GM23338 (cell line): Measurements from ENCODE around the gene NTN1. TPM values are rescaled to one million over a fixed set of nuclear protein-coding genes. Genes with fewer than 3 reads are reported as not detected.

ENCODE experiments used
- ATAC-seq: fragments of 200-7000 bp; cut with Tn5 transposase; 3 replicates; pipeline ENCODE4 v1.9.1; 2020
- DNase-seq: peaks from one replicate; pipeline ENCODE4 v3.0.0-alpha.2; 2015; ENCODE audit warnings: low spot score
- H2AFZ ChIP-seq: fragments of 200-600 bp; sonication (generic); 2 replicates; pipeline ENCODE4 v1.8.0; 2016; ENCODE audit warnings: antibody characterized with exemption, mild to moderate bottlenecking, moderate library complexity
- H3F3A ChIP-seq: fragments of 200-600 bp; sonication (generic); replicated peaks from 2 replicates; pipeline ENCODE4 v1.8.0; 2017; ENCODE audit warnings: antibody characterized with exemption, mixed run types, low read depth
- H3K27ac ChIP-seq: fragments of 200-600 bp; sonication (generic); 2 replicates; pipeline ENCODE4 v1.6.1; 2016; ENCODE audit warnings: low read depth
- H3K27me3 ChIP-seq: fragments of 200-600 bp; sonication (generic); 2 replicates; pipeline ENCODE4 v1.8.0; 2016; ENCODE audit warnings: mild to moderate bottlenecking, mixed run types, moderate library complexity; ENCODE audit not compliant: insufficient read depth
- H3K36me3 ChIP-seq: fragments of 200-600 bp; sonication (generic); 2 replicates; pipeline ENCODE4 v1.8.0; 2016; ENCODE audit warnings: mild to moderate bottlenecking; ENCODE audit not compliant: insufficient read depth
- H3K4me1 ChIP-seq: fragments of 200-600 bp; sonication (generic); 2 replicates; pipeline ENCODE4 v1.8.0; 2016; ENCODE audit warnings: mild to moderate bottlenecking, moderate library complexity; ENCODE audit not compliant: insufficient read depth
- H3K4me2 ChIP-seq: fragments of 200-600 bp; sonication (generic); 2 replicates; pipeline ENCODE4 v1.7.1; 2017; ENCODE audit warnings: mixed run types
- H3K4me3 ChIP-seq: fragments of 200-600 bp; sonication (generic); 2 replicates; pipeline ENCODE4 v1.6.1; 2016; ENCODE audit warnings: mixed run types
- H3K79me2 ChIP-seq: fragments of 200-600 bp; sonication (generic); replicated peaks from 2 replicates; pipeline ENCODE4 v1.8.0; 2017; ENCODE audit warnings: mild to moderate bottlenecking; ENCODE audit not compliant: insufficient read depth
- H3K9me2 ChIP-seq: fragments of 200-600 bp; sonication (generic); 2 replicates; pipeline ENCODE4 v1.8.0; 2017; ENCODE audit not compliant: insufficient read depth
- H4K20me1 ChIP-seq: fragments of 200-600 bp; sonication (generic); replicated peaks from 2 replicates; pipeline ENCODE4 v1.8.0; 2017; ENCODE audit warnings: mild to moderate bottlenecking; ENCODE audit not compliant: insufficient read depth
- H3K27ac Mint-ChIP-seq: 2 replicates; pipeline ENCODE4 v1.8.0; 2020; ENCODE audit warnings: inconsistent platforms, mild to moderate bottlenecking, moderate library complexity, mixed read lengths
- H3K27me3 Mint-ChIP-seq: 3 replicates; pipeline ENCODE4 v1.8.0; 2022; ENCODE audit warnings: low read depth, mild to moderate bottlenecking, moderate library complexity, mixed read lengths, inconsistent platforms; ENCODE audit not compliant: insufficient read depth, poor library complexity
- H3K36me3 Mint-ChIP-seq: 3 replicates; pipeline ENCODE4 v1.8.0; 2021; ENCODE audit warnings: low read depth, mild to moderate bottlenecking, inconsistent platforms, moderate library complexity, mixed read lengths
- H3K4me1 Mint-ChIP-seq: 3 replicates; pipeline ENCODE4 v1.8.0; 2020; ENCODE audit warnings: mild to moderate bottlenecking, inconsistent platforms, mixed read lengths
- H3K4me3 Mint-ChIP-seq: 3 replicates; pipeline ENCODE4 v1.8.0; 2021; ENCODE audit warnings: moderate library complexity, mild to moderate bottlenecking, inconsistent platforms, mixed read lengths
- H3K9me3 Mint-ChIP-seq: 3 replicates; pipeline ENCODE4 v1.8.0; 2020; ENCODE audit warnings: moderate library complexity, mild to moderate bottlenecking, inconsistent platforms, mixed read lengths
- CREB1 ChIP-seq: fragments of 250-450 bp; sonication (Bioruptor Pico); IDR thresholded peaks from 2 replicates; pipeline ENCODE4 v1.5.0; 2020; ENCODE audit warnings: low read depth, mild to moderate bottlenecking, moderate library complexity
- CTCF ChIP-seq, 2 experiments: fragments of 200-600 bp in 1 of 2; sonication (generic) in 1 of 2; conservative IDR thresholded peaks; 2 replicates each; pipeline versions ENCODE4 v1.5.1 to v1.6.1; 2016 to 2017; ENCODE audit warnings: antibody characterized with exemption in 2 of 2, low read depth in 2 of 2, mild to moderate bottlenecking in 2 of 2, moderate library complexity in 1 of 2
- ETS1 ChIP-seq: IDR thresholded peaks from 2 replicates; pipeline ENCODE4 v1.6.1; 2016; ENCODE audit warnings: antibody characterized with exemption
- EZH2phosphoT487 ChIP-seq: fragments of 200-600 bp; sonication (generic); IDR thresholded peaks from one replicate; pipeline ENCODE4 v1.8.1; 2018; ENCODE audit warnings: antibody characterized with exemption; ENCODE audit not compliant: unreplicated experiment
- JUNB ChIP-seq: IDR thresholded peaks from one replicate; pipeline ENCODE4 v1.6.1; 2016; ENCODE audit warnings: antibody characterized with exemption; ENCODE audit not compliant: unreplicated experiment
- NANOG ChIP-seq: IDR thresholded peaks from 2 replicates; pipeline ENCODE4 v1.6.1; 2016; ENCODE audit warnings: antibody characterized with exemption, borderline replicate concordance
- POLR2AphosphoS5 ChIP-seq: IDR thresholded peaks from 2 replicates; pipeline ENCODE4 v1.6.1; 2016; ENCODE audit warnings: antibody characterized with exemption, low read depth
- ZNF114 ChIP-seq: fragments of 250-450 bp; sonication (Bioruptor Pico); IDR thresholded peaks from 2 replicates; pipeline ENCODE4 v1.5.0; 2020; ENCODE audit warnings: mild to moderate bottlenecking, moderate library complexity
- ZNF331 ChIP-seq: fragments of 250-450 bp; sonication (Bioruptor Pico); IDR thresholded peaks from 2 replicates; pipeline ENCODE4 v1.5.0; 2020; ENCODE audit warnings: low read depth, mild to moderate bottlenecking, moderate library complexity
- polyA plus RNA-seq: library from polyadenylated mRNA; unstranded; fragments of >200 nt; fragmentation: Nextera tagmentation; extraction: Ambion mirVana; gene quantifications from 2 replicates; pipeline ENCODE4 v1.2.1, GENCODE V29; 2016
- total RNA-seq: library from RNA; depleted of rRNA; stranded (reverse); fragments of >200 nt; shearing (Covaris generic); gene quantifications from 2 replicates; pipeline ENCODE4 v1.2.3, GENCODE V29; 2014

NTN1 gene
- total and polyA plus RNA-seq, 2 experiments from 2014 or later: 0.57 to 2.6 TPM

- no peak for ATAC-seq
- H3K27ac Mint-ChIP-seq: no peak overlapping the region
Measured at GRCh38 chr17:9215465-9215864, 194.2 kb downstream of the NTN1 start.

GRCh38 chr17:9217151-9218056 is 196.1 kb downstream of the NTN1 start:
- Mint-ChIP-seq H3K27ac (no peak overlapping the region), H3K36me3 (peaks cover 8% of the 10 kb centered on the region), H3K9me3 (peaks cover 18% of the 10 kb centered on the region; the same call in 2 of the 3 replicates), H3K4me3 (no peak overlapping the region), H3K27me3 (peaks cover 13% of the 10 kb centered on the region), H3K4me1 (peaks cover 19% of the 10 kb centered on the region)
- Histone ChIP-seq H3K27ac (no peak overlapping the region), H3K4me3 (no peak overlapping the region), H3K4me2 (no peak overlapping the region), H4K20me1 (no peaks in the 10 kb centered on the region), H3K4me1 (no peaks in the 10 kb centered on the region; the same call in 1 of the 2 replicates), H3K27me3 (no peaks in the 10 kb centered on the region), H3K79me2 (no peaks in the 10 kb centered on the region), H3K9me2 (no peaks in the 10 kb centered on the region), H3F3A (no peaks in the 10 kb centered on the region), H3K36me3 (0 out of 2 replicates have a peak, but pooled peaks cover 6% of the 10 kb centered on the region), H2AFZ (no peak overlapping the region)
- TF ChIP-seq ZNF114 (CRISPR knock-in tag) (no peak), CTCF (conservative IDR thresholded peaks at IDR 0.05; ENCODE audit: low read depth in 2 of 2) (no peak), POLR2AphosphoS5 (no peak), ETS1 (no peak), CREB1 (CRISPR knock-in tag) (no peak), EZH2phosphoT487 (no peak), ZNF331 (CRISPR knock-in tag) (no peak), NANOG (no peak)
- no peak for ATAC-seq
- DNase-seq: no peak

More at GRCh38 chr17:9215465-9215864, 194.2 kb downstream of the NTN1 start:
- Mint-ChIP-seq H3K27me3 (peaks cover 6% of the 10 kb centered on the region), H3K4me3 (no peak overlapping the region), H3K9me3 (peaks cover 18% of the 10 kb centered on the region; the same call in 2 of the 3 replicates), H3K36me3 (peaks cover 8% of the 10 kb centered on the region), H3K4me1 (peaks cover 14% of the 10 kb centered on the region)
- H3K27me3 ChIP-seq: no peaks in the 10 kb centered on the region
- H4K20me1 ChIP-seq: no peaks in the 10 kb centered on the region
- no peak for DNase-seq
- no peaks in the 10 kb centered on the region for H3K9me2 ChIP-seq
- no peak overlapping the region for H3K27ac ChIP-seq
- no peak overlapping the region for H3K4me3 ChIP-seq
- no peaks in the 10 kb centered on the region; the same call in 1 of the 2 replicates for H3K4me1 ChIP-seq
- 0 out of 2 replicates have a peak, but pooled peaks cover 6% of the 10 kb centered on the region for H3K36me3 ChIP-seq
- no peak overlapping the region for H2AFZ ChIP-seq
- TF ChIP-seq CTCF (conservative IDR thresholded peaks at IDR 0.05; ENCODE audit: low read depth in 2 of 2): no peak
- no peak for TF ChIP-seq ZNF114 (CRISPR knock-in tag)
- no peak for TF ChIP-seq EZH2phosphoT487
- no peak for TF ChIP-seq JUNB
- no peaks in the 10 kb centered on the region for H3K79me2 ChIP-seq
- H3K4me2 ChIP-seq: no peak overlapping the region
- no peaks in the 10 kb centered on the region for H3F3A ChIP-seq
